Measurements from ENCODE around the gene IKZF4.
"Not testable (repeated sequence)": the region's sequence is repeated elsewhere in the genome, so short reads cannot be mapped to it uniquely, and the experiment has no call there.

The IKZF4 gene

DNA sequence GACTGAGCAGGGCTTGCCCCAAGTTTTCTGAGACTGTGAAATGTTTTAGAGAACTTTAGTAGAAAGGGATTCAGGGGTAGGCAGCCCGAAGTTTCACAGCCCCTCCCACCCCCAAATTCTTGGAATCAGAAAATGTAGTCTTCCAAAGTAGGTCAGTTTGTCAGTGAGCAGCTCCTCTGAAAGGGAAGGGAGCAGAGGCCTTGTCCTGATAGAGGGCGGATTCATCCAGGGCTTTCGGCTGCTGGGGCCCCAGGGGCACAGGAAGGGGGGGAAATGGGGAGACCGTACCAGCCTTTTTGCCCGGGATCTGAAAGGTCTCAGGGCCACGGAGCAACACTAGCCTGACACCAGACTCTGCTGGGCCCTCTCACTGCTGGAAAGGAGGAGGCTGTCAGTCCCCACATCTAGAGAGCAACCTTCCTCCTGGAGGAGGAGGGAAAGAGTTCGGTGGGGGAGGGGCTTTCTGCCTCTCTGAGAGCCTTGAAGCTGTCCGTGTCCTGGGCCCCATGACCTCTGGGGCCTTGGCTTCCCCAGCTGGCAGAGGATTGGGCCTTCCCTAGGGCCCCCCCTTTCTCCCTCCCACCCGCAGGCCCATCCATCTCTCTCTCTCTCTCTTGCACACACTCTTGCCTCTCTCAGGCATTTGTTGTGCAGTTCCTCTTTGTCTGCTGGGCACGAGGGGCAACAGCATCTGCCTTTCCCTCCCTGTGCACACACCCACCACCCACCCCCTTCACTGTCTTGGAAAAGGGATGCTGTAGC lies at the start of gene IKZF4:
TSS of gene IKZF4 (plus strand) at position 621 of the 762 bp plus-strand sequence. CDS start 451 bp downstream, outside the sequence.
- no peak for DNase-seq (ENCODE audit: low read depth)

DNA sequence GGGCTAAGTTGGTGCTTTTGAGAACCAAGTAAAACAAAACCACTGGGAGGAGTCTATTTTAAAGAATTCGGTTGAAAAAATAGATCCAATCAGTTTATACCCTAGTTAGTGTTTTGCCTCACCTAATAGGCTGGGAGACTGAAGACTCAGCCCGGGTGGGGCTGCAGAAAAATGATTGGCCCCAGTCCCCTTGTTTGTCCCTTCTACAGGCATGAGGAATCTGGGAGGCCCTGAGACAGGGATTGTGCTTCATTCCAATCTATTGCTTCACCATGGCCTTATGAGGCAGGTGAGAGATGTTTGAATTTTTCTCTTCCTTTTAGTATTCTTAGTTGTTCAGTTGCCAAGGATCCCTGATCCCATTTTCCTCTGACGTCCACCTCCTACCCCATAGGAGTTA lies 48.8 kb upstream of the IKZF4 start:
- no peak for DNase-seq (ENCODE audit: low read depth)

DNA sequence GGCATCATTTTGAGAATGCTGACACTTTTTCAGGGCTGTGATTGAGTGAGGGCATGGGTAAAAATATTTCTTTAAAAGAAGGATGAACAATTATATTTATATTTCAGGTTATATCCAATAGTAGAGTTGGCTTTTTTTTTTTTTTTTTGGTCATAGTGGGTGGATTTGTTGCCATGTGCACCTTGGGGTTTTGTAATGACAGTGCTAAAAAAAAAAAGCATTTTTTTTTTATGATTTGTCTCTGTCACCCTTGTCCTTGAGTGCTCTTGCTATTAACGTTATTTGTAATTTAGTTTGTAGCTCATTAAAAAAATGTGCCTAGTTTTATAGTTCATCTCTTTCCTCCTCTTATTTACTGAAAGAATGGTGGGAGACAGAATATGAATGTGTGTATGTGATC lies 48.4 kb upstream of the IKZF4 start:
- no peak for DNase-seq (ENCODE audit: low read depth)

- no peak for DNase-seq (ENCODE audit: low read depth)
These were observed 47.8 kb upstream of the IKZF4 start for GRCh38 chr12:55972911-55973598.

- peak; percentile 95 for DNase-seq (ENCODE audit: low read depth)
These were observed 47.1 kb upstream of the IKZF4 start, which contains the start of gene RAB5B for GRCh38 chr12:55973599-55974307. Gene RAB5B (plus strand): TSS chr12:55974078. CDS start chr12:55986961, 12,883 bp downstream.

GRCh38 chr12:55974308-55974730 lies 46.5 kb upstream of the IKZF4 start:
- no peak for DNase-seq (ENCODE audit: low read depth)

DNA sequence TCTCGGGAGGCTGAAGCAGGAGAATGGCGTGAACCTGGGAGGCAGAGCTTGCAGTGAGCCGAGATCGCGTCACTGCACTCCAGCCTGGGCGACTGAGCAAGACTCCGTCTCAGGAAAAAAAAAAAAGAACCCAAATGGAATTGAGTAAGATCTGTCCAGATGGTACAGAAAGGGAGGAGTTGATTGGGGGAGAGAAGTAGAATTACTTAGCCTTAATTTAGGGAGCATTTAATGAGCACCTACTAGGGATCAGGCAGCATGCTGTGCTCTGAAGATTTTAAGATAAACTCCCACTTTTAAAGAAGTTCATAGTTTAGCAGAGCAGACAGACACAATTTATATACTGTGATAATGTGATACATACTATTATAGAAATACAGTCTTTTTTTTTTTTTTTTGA lies 42.5 kb upstream of the IKZF4 start:
- DNase-seq (ENCODE audit: low read depth), result no peak

- DNase-seq (ENCODE audit: low read depth), result no peak
These were observed 41.8 kb upstream of the IKZF4 start for GRCh38 chr12:55979069-55979468.

DNA sequence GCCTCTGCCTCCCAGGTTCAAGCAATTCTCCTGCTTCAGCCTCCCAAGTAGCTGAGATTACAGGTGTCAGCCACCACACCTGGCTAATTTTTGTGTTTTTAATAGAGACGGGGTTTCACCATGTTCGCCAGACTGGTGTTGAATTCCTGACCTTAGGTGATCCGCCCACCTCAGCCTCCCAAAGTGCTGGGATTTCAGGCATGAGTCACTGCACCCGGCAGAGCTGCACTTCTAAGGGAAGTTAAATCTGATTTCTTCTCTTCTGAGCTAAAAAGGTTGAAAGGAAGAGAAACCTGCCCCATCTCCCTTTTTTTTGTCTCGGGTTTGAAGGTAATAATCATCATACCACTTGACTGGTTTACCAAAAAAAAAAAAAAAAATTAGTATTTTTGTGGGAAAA lies 39.0 kb upstream of the IKZF4 start:
- DNase-seq (ENCODE audit: low read depth), result not testable (repeated sequence)

- no peak for DNase-seq (ENCODE audit: low read depth)
These were observed 38.4 kb upstream of the IKZF4 start for GRCh38 chr12:55982319-55982936.

GRCh38 chr12:55983232-55983842 lies 37.5 kb upstream of the IKZF4 start:
- no peak for DNase-seq (ENCODE audit: low read depth)

- no peak for DNase-seq (ENCODE audit: low read depth)
These were observed 36.0 kb upstream of the IKZF4 start for GRCh38 chr12:55984861-55985260.

- DNase-seq (ENCODE audit: low read depth), result no peak
These were observed 35.5 kb upstream of the IKZF4 start for GRCh38 chr12:55985341-55985740.

GRCh38 chr12:55985976-55986375 lies 34.9 kb upstream of the IKZF4 start:
- not testable (repeated sequence) for DNase-seq (ENCODE audit: low read depth)

GRCh38 chr12:55991110-55991509 lies 29.7 kb upstream of the IKZF4 start:
- DNase-seq (ENCODE audit: low read depth), result no peak

DNA sequence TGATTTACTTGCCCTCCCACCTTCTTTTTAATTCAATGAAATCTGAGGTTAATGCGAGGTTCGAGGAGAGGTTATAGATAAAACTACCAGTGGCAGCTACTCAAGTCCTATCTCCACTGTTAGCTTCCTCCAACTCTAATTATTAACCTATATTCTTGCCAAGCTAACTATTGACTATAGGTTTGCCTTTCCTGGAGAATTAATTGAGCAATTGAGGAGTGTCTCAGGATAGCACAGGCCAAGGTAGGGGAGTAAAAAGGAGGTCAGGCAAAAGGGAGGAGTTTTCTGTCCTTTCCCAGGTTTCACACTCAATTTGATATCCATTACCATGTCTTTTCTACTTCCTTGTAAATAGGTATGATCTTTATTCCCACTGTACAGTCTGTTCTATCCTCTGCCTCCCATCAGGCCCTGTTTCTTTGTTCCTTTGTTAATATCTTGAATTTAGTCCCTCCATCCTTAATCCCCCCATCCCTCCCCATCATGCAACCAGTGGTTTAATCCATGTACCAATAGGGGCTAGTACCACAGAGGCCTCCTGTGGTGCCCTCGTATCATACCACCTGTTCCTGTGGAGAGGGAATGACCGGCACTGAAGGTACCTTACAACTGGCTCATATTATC lies 27.5 kb upstream of the IKZF4 start:
- DNase-seq (ENCODE audit: low read depth), result no peak

GRCh38 chr12:55995366-55995765 lies 25.5 kb upstream of the IKZF4 start:
- no peak for DNase-seq (ENCODE audit: low read depth)

DNA sequence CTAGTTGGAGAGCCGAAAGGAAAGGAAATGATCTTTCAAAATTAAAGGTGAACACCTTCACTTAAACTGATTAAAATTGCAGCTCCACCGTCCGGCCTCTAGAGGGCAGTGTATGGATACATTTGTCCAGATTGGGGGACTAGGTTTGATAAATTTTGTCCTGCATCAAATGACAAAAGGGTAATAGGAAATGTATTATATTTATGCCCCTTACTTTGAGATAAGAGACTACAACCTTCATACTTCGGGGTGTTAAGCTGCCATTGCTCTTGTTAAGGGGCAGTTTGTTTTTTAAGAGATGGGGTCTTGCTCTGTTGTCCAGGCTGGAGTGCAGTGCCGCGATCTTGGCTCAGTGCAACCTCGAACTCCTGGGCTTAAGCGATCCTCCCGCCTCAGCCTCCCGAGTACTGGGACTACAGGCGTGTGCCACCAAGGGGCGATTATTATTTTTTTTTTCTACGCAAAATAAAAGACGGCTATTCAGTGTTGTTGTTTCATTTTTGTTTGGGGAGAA lies 24.6 kb upstream of the IKZF4 start:
- peak; percentile 39 for DNase-seq (ENCODE audit: low read depth)

- DNase-seq (ENCODE audit: low read depth), result no peak
These were observed 23.9 kb upstream of the IKZF4 start, which contains the start of gene SUOX for GRCh38 chr12:55996715-55997534. Gene SUOX (plus strand): TSS chr12:55997276. CDS start chr12:56002222, 4,946 bp downstream.

DNA sequence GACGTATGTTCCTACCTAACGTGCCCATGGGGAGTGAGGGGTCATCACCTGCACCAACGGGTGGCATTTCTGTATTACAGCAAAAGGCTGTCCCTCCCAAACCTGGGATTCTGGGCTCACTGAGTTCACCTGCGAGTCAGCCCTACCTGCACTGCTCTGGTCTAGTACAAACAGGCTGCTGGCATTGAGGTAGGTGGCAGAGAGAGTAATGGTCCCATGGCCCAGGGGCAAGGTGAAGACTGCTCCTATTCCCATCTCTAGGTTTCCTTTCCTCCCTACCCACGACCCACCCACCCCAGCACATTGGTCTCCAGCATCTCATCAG lies 23.3 kb upstream of the IKZF4 start:
- DNase-seq (ENCODE audit: low read depth), result no peak

All from activated T-helper 1 cell treated with Interleukin-2 at 50 U/mL for 16 hours (primary cell).